ENCODE measurements around the gene PSMD5.

Gene PSMD5

GRCh38 chr9:120801441-120801840, 41.3 kb downstream of the PSMD5 start:
- DNase-seq: no peak

GRCh38 chr9:120792898-120793765, 49.6 kb downstream of the PSMD5 start, which contains the start of gene FBXW2:
Gene FBXW2 (minus strand): TSS chr9:120793416. CDS start chr9:120788258, 5,158 bp downstream.
- peak; percentile 96 for DNase-seq

DNA sequence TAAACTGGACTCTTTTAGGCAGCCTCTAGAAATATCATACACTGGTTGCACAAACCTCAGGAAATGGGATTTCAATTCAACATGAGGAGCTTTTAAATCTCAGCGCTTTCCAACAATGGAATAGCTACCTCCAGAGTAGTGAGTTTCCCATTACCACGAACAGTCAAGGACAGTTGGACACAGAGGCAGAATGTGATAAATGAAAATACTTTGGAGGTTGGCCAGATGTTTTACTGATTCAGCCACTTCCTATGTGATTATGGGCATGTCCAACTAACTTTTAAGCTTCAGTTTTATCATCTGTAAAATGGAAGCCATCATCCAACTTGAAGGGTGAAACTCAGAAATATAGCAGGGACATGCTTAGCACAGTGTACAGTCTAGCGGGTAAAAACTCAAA, 51.6 kb downstream of the PSMD5 start:
- DNase-seq: no peak

GRCh38 chr9:120787933-120788332, 54.8 kb downstream of the PSMD5 start:
- DNase-seq: no peak

DNA sequence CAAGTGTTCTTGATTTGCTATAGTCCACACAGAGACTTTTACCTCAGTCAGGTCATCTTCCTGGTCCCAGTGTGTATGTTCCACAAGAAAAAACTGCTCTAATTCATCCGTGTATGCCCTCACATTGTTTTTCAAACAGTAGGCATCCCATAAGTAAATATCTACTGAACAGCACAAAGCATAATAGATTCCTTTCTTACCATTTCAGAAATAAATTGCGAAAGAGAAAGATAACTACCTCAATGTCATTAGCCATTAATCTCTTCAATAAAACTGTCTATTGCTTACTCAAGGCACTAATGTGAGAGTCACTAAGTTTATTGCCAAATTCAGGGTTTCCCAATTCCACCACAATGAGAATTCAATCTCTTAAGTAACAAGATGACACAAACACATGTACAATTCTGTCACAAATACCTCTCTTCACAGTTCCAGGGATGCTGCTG, 59.1 kb downstream of the PSMD5 start:
- DNase-seq: peak; percentile 9

GRCh38 chr9:120781236-120781635, 61.5 kb downstream of the PSMD5 start:
- DNase-seq: no peak

GRCh38 chr9:120780367-120780766, 62.4 kb downstream of the PSMD5 start:
- no peak for DNase-seq

- no peak for DNase-seq
These were observed 63.5 kb downstream of the PSMD5 start for GRCh38 chr9:120779227-120779626.

- no peak for DNase-seq
These were observed 64.0 kb downstream of the PSMD5 start for GRCh38 chr9:120778758-120779157.

- no peak for DNase-seq
These were observed 65.5 kb downstream of the PSMD5 start for GRCh38 chr9:120777229-120777628.

- no peak for DNase-seq
These were observed 65.9 kb downstream of the PSMD5 start for GRCh38 chr9:120776788-120777187.

- DNase-seq: no peak
These were observed 66.9 kb downstream of the PSMD5 start for GRCh38 chr9:120775859-120776258.

DNA sequence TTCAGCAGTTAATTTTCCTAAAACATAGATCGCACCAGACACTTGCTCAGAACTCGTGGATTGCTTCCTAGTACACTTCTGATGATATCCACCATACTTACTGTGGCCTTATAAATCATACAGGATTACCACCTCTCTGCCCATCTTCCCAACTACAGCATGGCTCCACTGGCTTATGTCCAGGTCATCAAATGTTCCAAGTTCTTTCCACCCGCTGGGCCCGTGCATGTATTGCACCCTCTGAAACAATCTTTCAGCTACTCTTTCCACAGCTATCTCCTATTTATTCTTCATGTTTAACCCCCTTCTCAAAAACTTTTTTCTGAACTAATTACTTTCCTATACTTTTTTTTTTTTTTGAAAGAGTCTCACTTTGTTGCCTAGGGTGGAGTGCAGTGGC, 68.0 kb downstream of the PSMD5 start:
- no peak for DNase-seq

- no peak for DNase-seq
These were observed 69.5 kb downstream of the PSMD5 start for GRCh38 chr9:120773256-120773655.

- DNase-seq: no peak
These were observed 71.8 kb downstream of the PSMD5 start for GRCh38 chr9:120770931-120771330.

DNA sequence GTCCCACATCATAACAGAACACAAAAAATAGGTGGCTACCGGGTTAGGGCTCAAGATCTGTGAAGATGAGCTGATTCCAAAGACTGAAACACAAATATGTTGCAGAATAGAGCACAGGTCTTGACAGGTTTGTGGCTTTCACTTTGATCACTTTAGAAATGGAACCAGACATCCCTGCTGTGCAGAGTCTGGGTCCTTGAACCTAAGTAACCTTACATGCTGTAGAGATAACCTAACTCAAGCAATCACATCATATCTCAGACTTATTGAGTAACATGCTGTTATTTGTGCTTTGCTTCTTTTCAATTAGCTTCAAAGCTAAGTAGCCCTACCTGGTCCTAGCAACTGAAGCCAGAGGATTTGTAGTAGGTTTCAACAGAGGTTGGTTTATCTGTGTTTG, 73.8 kb downstream of the PSMD5 start:
- DNase-seq: no peak

GRCh38 chr9:120768247-120768646, 74.5 kb downstream of the PSMD5 start:
- DNase-seq: no peak

DNA sequence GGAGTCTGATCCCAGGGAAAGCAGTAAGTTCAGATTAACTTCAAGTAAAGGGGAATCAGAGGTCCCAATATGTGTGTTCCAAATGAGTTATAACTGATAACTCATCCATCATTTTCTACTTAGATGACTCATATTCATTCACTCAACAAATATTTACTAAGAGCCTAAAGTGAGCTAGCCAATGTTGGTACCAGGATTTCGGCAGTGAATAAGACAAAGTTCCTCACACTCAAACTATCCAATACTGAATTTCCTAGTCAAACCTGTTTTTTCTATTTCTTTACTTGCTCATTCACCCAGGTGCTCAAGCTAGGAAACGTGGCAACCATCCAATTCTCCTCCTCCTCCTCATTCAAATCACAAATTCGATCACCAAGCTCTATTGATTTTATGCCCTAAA, 75.3 kb downstream of the PSMD5 start:
- DNase-seq: no peak

Data from NCI-H774 (cell line).